ENCODE results near the gene UPK3BL2.
"Not testable (repeated sequence)": the region's sequence is repeated elsewhere in the genome, so short reads cannot be mapped to it uniquely, and the experiment has no call there.

Gene UPK3BL2

GRCh38 chr7:102576363-102576762 is 32.9 kb upstream of the UPK3BL2 start:
- not testable (repeated sequence) for H3K9me2 ChIP-seq (replicated peaks; ENCODE audit: low read depth, low read length); H3K79me2 ChIP-seq (ENCODE audit: insufficient read depth, low read length); H3K4me1 ChIP-seq (ENCODE audit: insufficient read depth, low read length, poor library complexity, severe bottlenecking); H4K20me1 ChIP-seq (ENCODE audit: insufficient read depth, low read length, poor library complexity, severe bottlenecking); H2AFZ ChIP-seq (ENCODE audit: low read length); H3K4me3 ChIP-seq (ENCODE audit: low read length, poor library complexity, severe bottlenecking); H3F3A ChIP-seq (ENCODE audit: low read depth); H3K9ac ChIP-seq (ENCODE audit: low read depth, low read length, poor library complexity, severe bottlenecking); H3K36me3 ChIP-seq (ENCODE audit: insufficient read depth, low read length); H3K27me3 ChIP-seq (ENCODE audit: insufficient read depth, low read length, poor library complexity, severe bottlenecking); H3K9me3 ChIP-seq (ENCODE audit: insufficient read depth, low read depth, low read length); H3K4me2 ChIP-seq (ENCODE audit: low read depth, low read length, poor library complexity, severe bottlenecking)

- not testable (repeated sequence) for H3K9ac ChIP-seq (ENCODE audit: low read depth, low read length, poor library complexity, severe bottlenecking); H3K79me2 ChIP-seq (ENCODE audit: insufficient read depth, low read length); H4K20me1 ChIP-seq (ENCODE audit: insufficient read depth, low read length, poor library complexity, severe bottlenecking); H3K4me2 ChIP-seq (ENCODE audit: low read depth, low read length, poor library complexity, severe bottlenecking); H3F3A ChIP-seq (ENCODE audit: low read depth); H3K9me3 ChIP-seq (ENCODE audit: insufficient read depth, low read depth, low read length); H3K4me3 ChIP-seq (ENCODE audit: low read length, poor library complexity, severe bottlenecking); H3K36me3 ChIP-seq (ENCODE audit: insufficient read depth, low read length); H3K9me2 ChIP-seq (replicated peaks; ENCODE audit: low read depth, low read length); H2AFZ ChIP-seq (ENCODE audit: low read length); H3K4me1 ChIP-seq (ENCODE audit: insufficient read depth, low read length, poor library complexity, severe bottlenecking); H3K27me3 ChIP-seq (ENCODE audit: insufficient read depth, low read length, poor library complexity, severe bottlenecking)
These were observed 31.1 kb upstream of the UPK3BL2 start for GRCh38 chr7:102574607-102575006.

DNA sequence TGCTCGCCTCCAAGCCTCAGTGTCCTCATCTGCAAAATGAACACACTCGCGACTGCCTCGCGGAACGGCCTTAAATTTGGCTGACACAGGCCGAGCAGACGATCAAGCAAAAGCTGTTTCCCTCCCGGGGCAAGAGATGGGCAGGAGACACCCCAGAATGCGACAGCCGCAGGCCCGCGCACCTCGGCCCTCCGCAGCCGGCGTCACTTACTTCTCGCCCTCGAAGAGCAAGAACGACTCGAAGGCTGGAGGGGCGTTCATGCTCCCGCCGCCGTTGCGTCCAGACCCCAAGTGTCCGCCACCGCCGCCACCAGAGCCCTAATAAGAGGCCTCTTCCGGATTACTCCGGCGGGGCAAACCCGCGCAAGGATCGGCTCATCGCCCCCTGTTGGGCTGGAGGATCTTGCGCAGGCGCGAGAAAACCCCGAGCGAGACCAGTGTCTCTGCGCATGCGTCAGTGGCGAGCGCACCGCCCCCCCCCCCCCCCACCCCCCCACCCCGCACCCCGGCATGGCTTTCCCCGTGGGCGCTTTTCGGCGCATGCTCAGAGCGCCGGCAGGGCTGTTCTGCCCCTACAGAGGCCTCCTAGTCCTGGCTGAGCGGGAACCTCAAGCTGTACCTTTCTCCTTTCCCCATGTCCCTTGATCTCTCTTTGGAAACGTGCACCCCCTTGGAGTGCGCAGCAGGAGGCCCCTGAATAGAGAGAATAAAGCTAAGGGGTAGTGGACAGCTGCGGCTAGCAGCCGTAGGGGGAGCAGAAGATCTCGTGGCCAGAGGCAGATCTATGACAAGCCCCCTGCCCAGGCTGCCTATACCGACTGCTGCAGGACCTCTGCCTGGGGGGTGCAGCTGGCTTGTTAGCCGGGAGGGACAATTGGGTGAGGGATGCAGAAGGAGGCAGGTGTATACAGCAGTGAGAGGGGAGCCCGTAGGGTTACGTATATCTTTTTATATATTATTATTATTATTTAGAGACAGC is 29.1 kb upstream of the UPK3BL2 start, which contains the start of gene POLR2J3:
POLR2J3 (minus strand) TSS at position 323 of the 979 bp plus-strand sequence; CDS start at position 261, 62 bp downstream.
- TF ChIP-seq, protein P1, sequence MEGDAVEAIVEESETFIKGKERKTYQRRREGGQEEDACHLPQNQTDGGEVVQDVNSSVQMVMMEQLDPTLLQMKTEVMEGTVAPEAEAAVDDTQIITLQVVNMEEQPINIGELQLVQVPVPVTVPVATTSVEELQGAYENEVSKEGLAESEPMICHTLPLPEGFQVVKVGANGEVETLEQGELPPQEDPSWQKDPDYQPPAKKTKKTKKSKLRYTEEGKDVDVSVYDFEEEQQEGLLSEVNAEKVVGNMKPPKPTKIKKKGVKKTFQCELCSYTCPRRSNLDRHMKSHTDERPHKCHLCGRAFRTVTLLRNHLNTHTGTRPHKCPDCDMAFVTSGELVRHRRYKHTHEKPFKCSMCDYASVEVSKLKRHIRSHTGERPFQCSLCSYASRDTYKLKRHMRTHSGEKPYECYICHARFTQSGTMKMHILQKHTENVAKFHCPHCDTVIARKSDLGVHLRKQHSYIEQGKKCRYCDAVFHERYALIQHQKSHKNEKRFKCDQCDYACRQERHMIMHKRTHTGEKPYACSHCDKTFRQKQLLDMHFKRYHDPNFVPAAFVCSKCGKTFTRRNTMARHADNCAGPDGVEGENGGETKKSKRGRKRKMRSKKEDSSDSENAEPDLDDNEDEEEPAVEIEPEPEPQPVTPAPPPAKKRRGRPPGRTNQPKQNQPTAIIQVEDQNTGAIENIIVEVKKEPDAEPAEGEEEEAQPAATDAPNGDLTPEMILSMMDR (conservative IDR thresholded peaks at IDR 0.05; ENCODE audit: low read length) = peak; percentile 35
- peak within 1 kb of the TSS; percentile 74 for H3K9ac ChIP-seq (ENCODE audit: low read depth, low read length, poor library complexity, severe bottlenecking)
- not testable (repeated sequence) for H4K20me1 ChIP-seq (ENCODE audit: insufficient read depth, low read length, poor library complexity, severe bottlenecking); H3K27me3 ChIP-seq (ENCODE audit: insufficient read depth, low read length, poor library complexity, severe bottlenecking); H3K79me2 ChIP-seq (ENCODE audit: insufficient read depth, low read length); H3K4me1 ChIP-seq (ENCODE audit: insufficient read depth, low read length, poor library complexity, severe bottlenecking); H3K9me3 ChIP-seq (ENCODE audit: insufficient read depth, low read depth, low read length); H3F3A ChIP-seq (ENCODE audit: low read depth); H3K36me3 ChIP-seq (ENCODE audit: insufficient read depth, low read length); H3K9me2 ChIP-seq (replicated peaks; ENCODE audit: low read depth, low read length)
- H3K4me3 ChIP-seq (ENCODE audit: low read length, poor library complexity, severe bottlenecking) = peak within 1 kb of the TSS; percentile 77
- H2AFZ ChIP-seq (ENCODE audit: low read length) = peak within 1 kb of the TSS; percentile 88; the same call in 1 of the 2 replicates
- H3K4me2 ChIP-seq (ENCODE audit: low read depth, low read length, poor library complexity, severe bottlenecking) = peak within 1 kb of the TSS; percentile 38

DNA sequence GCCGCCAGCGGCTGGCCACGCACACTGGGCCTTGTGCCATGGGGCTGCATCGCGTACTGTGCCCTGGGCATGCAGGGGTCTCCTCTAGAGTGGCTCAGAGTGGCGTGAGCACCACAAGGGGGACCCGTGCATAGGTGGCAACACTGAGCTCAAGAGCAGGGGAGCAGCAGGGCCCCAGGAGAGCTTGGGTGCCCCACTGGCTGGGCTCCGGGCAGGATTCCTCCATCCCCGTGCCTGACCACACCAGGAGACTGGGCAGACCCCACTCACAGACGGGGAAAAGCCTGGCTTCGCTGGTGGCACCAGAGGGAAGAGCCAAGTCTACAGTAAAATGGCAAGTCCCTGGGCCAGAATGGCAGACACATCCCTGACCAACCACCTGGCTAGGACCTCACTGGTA is 25.1 kb upstream of the UPK3BL2 start:
- not testable (repeated sequence) for H3K4me2 ChIP-seq (ENCODE audit: low read depth, low read length, poor library complexity, severe bottlenecking); H4K20me1 ChIP-seq (ENCODE audit: insufficient read depth, low read length, poor library complexity, severe bottlenecking); H3F3A ChIP-seq (ENCODE audit: low read depth)

GRCh38 chr7:102550808-102551422 is 7.4 kb upstream of the UPK3BL2 start, which contains the start of gene SPDYE2:
TSS of gene SPDYE2 (plus strand) at chr7:102551226. CDS start at chr7:102553256, 2,030 bp downstream.
- H3K4me2 ChIP-seq (ENCODE audit: low read depth, low read length, poor library complexity, severe bottlenecking); H3K9ac ChIP-seq (ENCODE audit: low read depth, low read length, poor library complexity, severe bottlenecking); H3K79me2 ChIP-seq (ENCODE audit: insufficient read depth, low read length); H3F3A ChIP-seq (ENCODE audit: low read depth); H3K9me3 ChIP-seq (ENCODE audit: insufficient read depth, low read depth, low read length); H3K4me3 ChIP-seq (ENCODE audit: low read length, poor library complexity, severe bottlenecking); H3K4me1 ChIP-seq (ENCODE audit: insufficient read depth, low read length, poor library complexity, severe bottlenecking); H2AFZ ChIP-seq (ENCODE audit: low read length); H4K20me1 ChIP-seq (ENCODE audit: insufficient read depth, low read length, poor library complexity, severe bottlenecking); H3K27me3 ChIP-seq (ENCODE audit: insufficient read depth, low read length, poor library complexity, severe bottlenecking); H3K9me2 ChIP-seq (replicated peaks; ENCODE audit: low read depth, low read length); H3K36me3 ChIP-seq (ENCODE audit: insufficient read depth, low read length): not testable (repeated sequence)

More for the DNA sequence above, 25.1 kb upstream of the UPK3BL2 start:
- not testable (repeated sequence) for H3K36me3 ChIP-seq (ENCODE audit: insufficient read depth, low read length); H2AFZ ChIP-seq (ENCODE audit: low read length); H3K27me3 ChIP-seq (ENCODE audit: insufficient read depth, low read length, poor library complexity, severe bottlenecking); H3K4me1 ChIP-seq (ENCODE audit: insufficient read depth, low read length, poor library complexity, severe bottlenecking); H3K9me2 ChIP-seq (replicated peaks; ENCODE audit: low read depth, low read length); H3K4me3 ChIP-seq (ENCODE audit: low read length, poor library complexity, severe bottlenecking); H3K9ac ChIP-seq (ENCODE audit: low read depth, low read length, poor library complexity, severe bottlenecking); H3K79me2 ChIP-seq (ENCODE audit: insufficient read depth, low read length); H3K9me3 ChIP-seq (ENCODE audit: insufficient read depth, low read depth, low read length)

- not testable (repeated sequence) for H2AFZ ChIP-seq (ENCODE audit: low read length); H3K79me2 ChIP-seq (ENCODE audit: insufficient read depth, low read length); H3K9me2 ChIP-seq (replicated peaks; ENCODE audit: low read depth, low read length); H3F3A ChIP-seq (ENCODE audit: low read depth); H4K20me1 ChIP-seq (ENCODE audit: insufficient read depth, low read length, poor library complexity, severe bottlenecking); H3K9ac ChIP-seq (ENCODE audit: low read depth, low read length, poor library complexity, severe bottlenecking); H3K4me3 ChIP-seq (ENCODE audit: low read length, poor library complexity, severe bottlenecking); H3K36me3 ChIP-seq (ENCODE audit: insufficient read depth, low read length); H3K27me3 ChIP-seq (ENCODE audit: insufficient read depth, low read length, poor library complexity, severe bottlenecking); H3K9me3 ChIP-seq (ENCODE audit: insufficient read depth, low read depth, low read length); H3K4me1 ChIP-seq (ENCODE audit: insufficient read depth, low read length, poor library complexity, severe bottlenecking); H3K4me2 ChIP-seq (ENCODE audit: low read depth, low read length, poor library complexity, severe bottlenecking)
These were observed 2.9 kb upstream of the UPK3BL2 start for GRCh38 chr7:102546353-102546752.

Measured in Loucy (cell line).